Hematopoietic multipotent progenitor cell treated with erythropoietin and hydrocortisone succinate and interleukin-3 and kit ligand, for 15 days (in vitro differentiated cells): ENCODE measurements around the gene CDC6.

ENCODE experiments used
- DNase-seq: peaks from one replicate; pipeline ENCODE4 v3.0.0-alpha.2; 2015; ENCODE audit warnings: low spot score

CDC6 gene

DNA sequence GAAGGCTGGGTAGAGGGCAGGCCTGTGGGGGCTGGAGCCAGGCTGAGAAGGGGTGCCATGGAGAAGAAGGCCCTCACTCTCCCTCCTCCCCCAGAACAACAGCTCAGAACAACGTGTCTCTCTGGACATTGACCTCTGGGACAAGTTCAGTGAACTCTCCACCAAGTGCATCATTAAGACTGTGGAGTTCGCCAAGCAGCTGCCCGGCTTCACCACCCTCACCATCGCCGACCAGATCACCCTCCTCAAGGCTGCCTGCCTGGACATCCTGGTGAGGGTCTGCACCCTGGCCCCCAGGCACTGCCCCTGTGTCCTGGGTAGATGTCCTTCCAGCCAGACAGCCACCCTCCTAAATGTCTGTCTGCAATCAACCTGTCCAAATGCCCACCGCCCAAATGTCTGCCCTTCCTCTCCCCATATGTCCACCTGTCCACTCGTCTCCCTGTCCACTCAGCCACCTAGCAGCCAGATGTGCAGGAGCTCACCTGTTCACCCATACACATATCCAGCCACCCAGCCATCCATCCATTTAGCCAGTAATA lies 64.6 kb downstream of the CDC6 start:
- no peak for DNase-seq

DNA sequence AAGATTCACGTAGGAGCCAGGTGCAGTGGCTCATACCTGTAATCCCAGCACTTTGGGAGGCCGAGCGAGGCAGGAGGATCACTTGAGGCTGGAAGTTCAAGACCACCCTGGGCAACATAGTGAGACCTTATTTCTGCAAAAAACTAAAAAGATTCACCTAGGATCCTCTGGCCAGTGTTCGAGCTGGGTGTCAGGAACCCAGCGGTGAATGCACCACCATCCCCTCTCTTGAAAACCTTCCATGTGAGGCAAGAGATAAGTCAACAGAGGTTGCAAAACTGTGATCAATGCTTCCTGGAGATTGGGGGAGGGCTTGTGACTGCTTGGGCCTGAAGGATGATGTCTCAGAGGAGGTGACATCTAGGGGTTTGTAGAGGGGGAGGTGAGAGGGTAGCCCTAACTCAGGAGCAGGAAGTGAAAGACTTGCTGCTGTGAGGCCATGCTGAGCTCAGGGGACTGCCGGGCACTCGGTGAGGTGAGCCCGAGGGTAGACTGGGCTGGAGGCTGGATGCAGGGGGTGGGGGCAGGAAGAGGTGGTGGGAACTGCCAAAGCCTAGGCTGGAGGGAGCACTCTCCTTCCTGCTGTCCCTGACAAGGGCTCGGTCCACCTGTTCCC lies 65.2 kb downstream of the CDC6 start:
- no peak for DNase-seq
